A549 treated with RU486 at 1 μM for 4 hours (cell line): ENCODE measurements around the gene GABARAPL2. TPM values are rescaled to one million over a fixed set of nuclear protein-coding genes. Genes with fewer than 3 reads are reported as not detected.

Experiments used
- total RNA-seq: library from RNA; stranded (reverse); fragments of 200-300 nt; extraction: Qiagen RNA extraction; gene quantifications from 5 replicates; pipeline ENCODE4 v1.2.3, GENCODE V29; 2022; ENCODE audit warnings: low read depth

The GABARAPL2 gene
- total RNA-seq: 82.3 to 98.5 TPM (median 91.2 TPM) in 5 replicates

GRCh38 chr16:75566040-75566757 is at the start of gene GABARAPL2:
TSS of gene GABARAPL2 (plus strand) at chr16:75566379. CDS start at chr16:75566487, 108 bp downstream.

GRCh38 chr16:75535901-75536300 is 30.3 kb upstream of the GABARAPL2 start, which contains the start of gene CHST5:
TSS of gene CHST5 (minus strand) at chr16:75536108. CDS start at chr16:75530384, 5,724 bp downstream.

GRCh38 chr16:75555707-75556430 is 10.3 kb upstream of the GABARAPL2 start, which contains the start of gene TMEM231:
TSS of gene TMEM231 (minus strand) at chr16:75556252. CDS start at chr16:75556209, 43 bp downstream.

GRCh38 chr16:75622761-75623605 is 56.8 kb downstream of the GABARAPL2 start, which contains the start of gene ADAT1:
TSS of gene ADAT1 (minus strand) at chr16:75623281. CDS start at chr16:75620799, 2,482 bp downstream.

Other genes with a start within 250 kb of the GABARAPL2 start
- 49.0 to 69.4 TPM (median 56.7 TPM) in 5 replicates for gene CFDP1, start 132.9 kb upstream of the GABARAPL2 start, total RNA-seq
- gene TMEM170A, start 101.7 kb upstream of the GABARAPL2 start, total RNA-seq: 10.5 to 16.9 TPM (median 15.6 TPM) in 5 replicates
- 0.10 to 0.32 TPM (median 0.14 TPM) in 5 replicates for gene CHST6, start 70.9 kb upstream of the GABARAPL2 start, total RNA-seq
- gene CHST5, start 30.3 kb upstream of the GABARAPL2 start, total RNA-seq: 0.11 to 0.14 TPM in 2 of 5 replicates, not detected in the others
- gene TMEM231, start 10.1 kb upstream of the GABARAPL2 start, total RNA-seq: 7.9 to 9.7 TPM (median 8.6 TPM) in 5 replicates
- 28.6 to 42.3 TPM (median 36.9 TPM) in 5 replicates for gene ADAT1, start 56.9 kb downstream of the GABARAPL2 start, total RNA-seq
- gene KARS1, start 81.3 kb downstream of the GABARAPL2 start, total RNA-seq: 162 to 188 TPM (median 173 TPM) in 5 replicates
- gene TERF2IP, start 81.4 kb downstream of the GABARAPL2 start, total RNA-seq: 33.8 to 51.5 TPM (median 44.2 TPM) in 5 replicates
- gene CPHXL2, start 110.6 kb downstream of the GABARAPL2 start, total RNA-seq: not detected in 5 replicates
- gene DUXB, start 135.1 kb downstream of the GABARAPL2 start, total RNA-seq: not detected in 5 replicates
- gene CPHXL, start 160.1 kb downstream of the GABARAPL2 start, total RNA-seq: not detected in 5 replicates